Naive thymus-derived CD4-positive, alpha-beta T cell (primary cell): ENCODE measurements around the gene APP. TPM values are rescaled to one million over a fixed set of nuclear protein-coding genes. Genes with fewer than 3 reads are reported as not detected.

Experiments used
- ATAC-seq: fragments of 150-1000 bp; cut with Tn5 transposase; 2 replicates; pipeline ENCODE4 v1.10.0; 2021; ENCODE audit warnings: mild to moderate bottlenecking, moderate library complexity
- CTCF ChIA-PET: fragments of 350-600 bp; sonication (Branson Sonifier 250); formaldehyde crosslinking; loops from one replicate; lab custom pipeline; 2021; ENCODE audit warnings: antibody characterized with exemption; lab: Charles Lee
- POLR2A ChIA-PET: fragments of 350-600 bp; sonication (Branson Sonifier 250); formaldehyde crosslinking; loops from one replicate; lab custom pipeline; 2021; ENCODE audit warnings: antibody characterized with exemption, inconsistent platforms; lab: Charles Lee
- DNase-seq, 9 donors: peaks; one replicate each; pipeline versions ENCODE4 v3.0.0 to v3.0.0-alpha.2; 2020 to 2022; ENCODE audit warnings: mixed read lengths in 1 of 9
- H3K27ac ChIP-seq: one replicate; pipeline ENCODE4 v1.7.0; 2013; ENCODE audit warnings: mild to moderate bottlenecking, low read depth, low read length, moderate library complexity
- H3K27me3 ChIP-seq, 2 donors: one replicate each; pipeline ENCODE4 v1.7.0; 2013; ENCODE audit warnings: low read length in 2 of 2, mild to moderate bottlenecking in 2 of 2, moderate library complexity in 2 of 2; ENCODE audit not compliant: control insufficient read depth in 2 of 2, insufficient read depth in 2 of 2
- H3K36me3 ChIP-seq, 3 experiments: 1 replicate in 2 of 3; 2 replicates in 1 of 3; pipeline ENCODE4 v1.7.0; 2013; ENCODE audit warnings: low read length in 3 of 3, mild to moderate bottlenecking in 3 of 3, moderate library complexity in 1 of 3; ENCODE audit not compliant: insufficient read depth in 3 of 3, control insufficient read depth in 2 of 3
- H3K4me1 ChIP-seq, 2 donors: one replicate each; pipeline ENCODE4 v1.7.0; 2013; ENCODE audit warnings: low read length in 2 of 2, mild to moderate bottlenecking in 2 of 2, moderate library complexity in 1 of 2; ENCODE audit not compliant: control insufficient read depth in 2 of 2, insufficient read depth in 2 of 2
- H3K4me3 ChIP-seq: 2 replicates; pipeline ENCODE4 v1.7.0; 2013; ENCODE audit warnings: mild to moderate bottlenecking, low read length
- H3K9me3 ChIP-seq, 3 experiments: 1 replicate in 2 of 3; 2 replicates in 1 of 3; pipeline ENCODE4 v1.7.0; 2013; ENCODE audit warnings: low read length in 3 of 3; ENCODE audit not compliant: control insufficient read depth in 2 of 3
- H3K27ac Mint-ChIP-seq, 9 donors: one replicate each; pipeline ENCODE4 v1.8.0; 2020 to 2022; ENCODE audit warnings: mixed read lengths in 9 of 9, mild to moderate bottlenecking in 8 of 9, moderate library complexity in 5 of 9, inconsistent platforms in 2 of 9
- H3K27me3 Mint-ChIP-seq, 5 donors: one replicate each; pipeline ENCODE4 v1.8.0; 2021 to 2022; ENCODE audit warnings: mixed read lengths in 5 of 5, mild to moderate bottlenecking in 1 of 5
- H3K36me3 Mint-ChIP-seq, 5 donors: one replicate each; pipeline ENCODE4 v1.8.0; 2020 to 2022; ENCODE audit warnings: mixed read lengths in 5 of 5, mild to moderate bottlenecking in 3 of 5, inconsistent platforms in 1 of 5
- H3K4me1 Mint-ChIP-seq, 7 donors: one replicate each; pipeline ENCODE4 v1.8.0; 2020 to 2022; ENCODE audit warnings: mixed read lengths in 7 of 7, mild to moderate bottlenecking in 3 of 7, inconsistent platforms in 1 of 7
- H3K4me3 Mint-ChIP-seq, 10 donors: one replicate each; pipeline ENCODE4 v1.8.0; 2020 to 2022; ENCODE audit warnings: mild to moderate bottlenecking in 10 of 10, mixed read lengths in 10 of 10, moderate library complexity in 6 of 10, inconsistent platforms in 2 of 10
- H3K9me3 Mint-ChIP-seq, 11 donors: one replicate each; pipeline ENCODE4 v1.8.0; 2020 to 2022; ENCODE audit warnings: mixed read lengths in 11 of 11, mild to moderate bottlenecking in 4 of 11, inconsistent platforms in 1 of 11, moderate library complexity in 1 of 11
- intact Hi-C, 2 donors: fragments of 100-400 bp; cut with micrococcal nuclease; formaldehyde crosslinking; loops; one replicate each; pipeline ENCODE4 v1.15.1; 2023
- polyA plus RNA-seq, 2 donors: library from polyadenylated mRNA; unstranded; fragments of 300-500 nt; fragmentation: Illumina TruSeq; gene quantifications; one replicate each; pipeline ENCODE4 v1.2.3, GENCODE V29; 2021
- total RNA-seq, 6 experiments: library from RNA in 5 of 6; stranded (reverse) in 5 of 6; gene quantifications; 1 replicate in 5 of 6; 2 replicates in 1 of 6; pipeline ENCODE4 v1.2.3 and lab custom pipeline; 2021 to 2026

Gene APP
- total and polyA plus RNA-seq, 7 experiments from 2014 or later = 19.8 to 68.0 (median 54.9) TPM

- intact Hi-C loops = loop anchor here in 1 of 2 donors (2.0 to 5.0 kb wide), 2 partner anchors 36 to 205 kb away; partner anchors contain the start of gene APP
- no peak for ATAC-seq
- no peaks in the 10 kb centered on the region for H3K27me3 Mint-ChIP-seq
- H3K27ac ChIP-seq = no peak overlapping the region
- H3K4me3 ChIP-seq = no peak overlapping the region
- H3K4me1 ChIP-seq = no peaks in the 10 kb centered on the region
- POLR2A ChIA-PET = no interaction called here
- H3K4me1 Mint-ChIP-seq = peaks cover 5 to 22% (median 15%) of the 10 kb centered on the region in 7 donors
- DNase-seq = no peak
- no peak overlapping the region for H3K4me3 Mint-ChIP-seq
- no peaks in the 10 kb centered on the region for H3K36me3 ChIP-seq
- H3K27ac Mint-ChIP-seq = no peak overlapping the region
- peaks cover under 1 to 26% (median 14%) of the 10 kb centered on the region in 5 donors for H3K36me3 Mint-ChIP-seq
- H3K9me3 Mint-ChIP-seq = peaks cover 0 to 3% (median 0%) of the 10 kb centered on the region in 11 donors
- CTCF ChIA-PET = no interaction called here
- no peaks in the 10 kb centered on the region for H3K27me3 ChIP-seq
- no peaks in the 10 kb centered on the region for H3K9me3 ChIP-seq
These were observed 204.4 kb downstream of the APP start for GRCh38 chr21:25965951-25966707.

DNA sequence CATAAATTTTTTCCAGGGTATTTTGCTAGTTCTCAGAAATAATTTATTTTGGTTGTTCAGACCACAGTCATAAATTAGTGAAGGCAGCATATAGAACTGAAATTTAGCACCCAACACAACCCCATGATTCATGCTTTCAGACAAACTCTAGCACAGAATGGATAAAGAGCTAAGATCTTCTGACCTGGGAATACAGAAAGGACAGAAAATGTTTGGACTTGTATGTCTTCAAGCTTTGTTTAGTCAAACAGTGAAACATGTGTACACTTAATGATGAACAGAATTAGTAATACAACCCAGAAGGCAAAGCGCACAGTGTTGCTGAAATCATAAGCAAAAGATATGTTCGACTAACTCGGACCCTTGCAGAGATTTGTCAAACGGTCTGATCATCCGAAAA lies 205.6 kb downstream of the APP start:
- ChIA-PET CTCF (no interaction called here), POLR2A (no interaction called here)
- Histone ChIP-seq H3K4me3 (no peak overlapping the region), H3K9me3 (no peaks in the 10 kb centered on the region), H3K27me3 (no peaks in the 10 kb centered on the region), H3K36me3 (no peaks in the 10 kb centered on the region), H3K4me1 (no peaks in the 10 kb centered on the region), H3K27ac (no peak overlapping the region)
- H3K36me3 Mint-ChIP-seq = peaks cover 0 to 19% (median 7%) of the 10 kb centered on the region in 5 donors
- DNase-seq (no peak), ATAC-seq (no peak)
- H3K4me3 Mint-ChIP-seq = no peak overlapping the region
- H3K4me1 Mint-ChIP-seq = peaks cover 3 to 24% (median 16%) of the 10 kb centered on the region in 7 donors
- intact Hi-C loops = loop anchor here in 1 of 2 donors (5.0 kb wide), 1 partner anchor 37 kb away; no protein-coding TSS in a partner anchor
- H3K27me3 Mint-ChIP-seq = no peaks in the 10 kb centered on the region
- H3K9me3 Mint-ChIP-seq = peaks cover 0 to 3% (median 0%) of the 10 kb centered on the region in 11 donors
- no peak overlapping the region for H3K27ac Mint-ChIP-seq

DNA sequence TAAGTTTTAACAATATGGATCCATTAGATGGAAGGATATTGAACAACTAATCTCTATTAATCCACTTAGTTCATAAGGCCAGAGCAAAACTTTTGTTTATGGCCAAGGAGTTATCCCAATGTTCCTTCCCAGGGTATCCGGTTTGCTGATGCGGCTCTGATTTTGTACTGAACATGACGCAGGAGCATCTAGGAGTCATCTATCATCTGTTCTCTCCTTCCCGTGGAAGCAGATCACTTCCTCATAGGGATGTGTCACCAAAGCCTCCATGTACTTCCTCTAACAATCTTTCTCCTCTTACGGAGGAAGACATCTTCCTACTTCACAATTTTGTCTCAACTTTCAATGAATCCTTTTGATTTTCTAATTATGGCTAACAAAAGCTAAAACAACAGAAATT lies 206.6 kb downstream of the APP start:
- ChIA-PET CTCF (no interaction called here), POLR2A (no interaction called here)
- DNase-seq (no peak), ATAC-seq (peak; percentile 73)
- Histone ChIP-seq H3K27me3 (no peaks in the 10 kb centered on the region), H3K27ac (no peak overlapping the region), H3K4me1 (no peaks in the 10 kb centered on the region), H3K4me3 (no peak overlapping the region), H3K36me3 (no peaks in the 10 kb centered on the region), H3K9me3 (no peaks in the 10 kb centered on the region)
- Mint-ChIP-seq H3K27me3 (no peaks in the 10 kb centered on the region), H3K4me1 (peaks cover 2 to 24% (median 16%) of the 10 kb centered on the region in 7 donors), H3K27ac (no peak overlapping the region), H3K4me3 (no peak overlapping the region), H3K9me3 (peaks cover 0 to 3% (median 0%) of the 10 kb centered on the region in 11 donors), H3K36me3 (peaks cover 0 to 25% (median 13%) of the 10 kb centered on the region in 5 donors)
- intact Hi-C loops = no loop called here

DNA sequence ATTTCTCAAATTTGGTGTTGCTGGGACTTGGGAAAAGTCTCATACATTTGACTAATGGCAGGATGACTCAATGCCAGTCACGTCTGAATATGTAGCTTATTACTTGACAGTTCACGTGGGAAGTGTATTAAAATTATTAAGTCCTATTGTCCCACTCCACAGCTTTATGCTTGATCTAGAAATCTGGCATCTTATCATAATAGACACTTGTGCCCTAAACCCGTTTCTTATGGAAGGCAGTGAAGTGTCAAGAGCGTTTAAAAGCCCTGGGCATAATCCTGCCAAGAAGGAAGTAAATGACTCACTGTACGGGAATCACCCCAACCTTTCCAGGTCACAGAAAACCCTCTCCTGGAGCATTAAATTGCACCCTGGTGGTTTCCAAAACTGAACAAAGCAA lies 207.4 kb downstream of the APP start:
- H3K4me1 ChIP-seq = no peaks in the 10 kb centered on the region
- Mint-ChIP-seq H3K36me3 (peaks cover 0 to 32% (median 16%) of the 10 kb centered on the region in 5 donors), H3K4me3 (no peak overlapping the region), H3K9me3 (peaks cover 0 to 3% (median 0%) of the 10 kb centered on the region in 11 donors), H3K4me1 (peaks cover 2 to 19% (median 13%) of the 10 kb centered on the region in 7 donors), H3K27me3 (no peaks in the 10 kb centered on the region), H3K27ac (no peak overlapping the region)
- H3K36me3 ChIP-seq = no peaks in the 10 kb centered on the region
- H3K27ac ChIP-seq = no peak overlapping the region
- ATAC-seq (no peak), DNase-seq (no peak)
- intact Hi-C loops = no loop called here
- H3K4me3 ChIP-seq = no peak overlapping the region
- no peaks in the 10 kb centered on the region for H3K27me3 ChIP-seq
- ChIA-PET POLR2A (no interaction called here), CTCF (no interaction called here)
- H3K9me3 ChIP-seq = no peaks in the 10 kb centered on the region

- Mint-ChIP-seq H3K9me3 (no peaks in the 10 kb centered on the region), H3K4me1 (peaks cover 0 to 5% (median 0%) of the 10 kb centered on the region in 7 donors), H3K36me3 (peaks cover 0 to 29% (median 16%) of the 10 kb centered on the region in 5 donors), H3K27ac (peak overlapping the region in 2 of 9 donors; percentile 7 to 55), H3K4me3 (no peak overlapping the region), H3K27me3 (no peaks in the 10 kb centered on the region)
- Histone ChIP-seq H3K4me1 (no peaks in the 10 kb centered on the region), H3K27me3 (no peaks in the 10 kb centered on the region), H3K9me3 (no peaks in the 10 kb centered on the region), H3K4me3 (no peak overlapping the region), H3K36me3 (no peaks in the 10 kb centered on the region), H3K27ac (no peak overlapping the region)
- ATAC-seq (no peak), DNase-seq (no peak)
- intact Hi-C loops = no loop called here
- CTCF ChIA-PET = interaction anchor here (1.2 kb wide), 1 partner anchor 208 kb away, joined by 3 read pairs; no protein-coding TSS in a partner anchor
- POLR2A ChIA-PET = no interaction called here
These were observed 209.5 kb downstream of the APP start for GRCh38 chr21:25961042-25961441.

GRCh38 chr21:25960402-25960801 lies 210.2 kb downstream of the APP start:
- POLR2A ChIA-PET = no interaction called here
- Mint-ChIP-seq H3K4me3 (no peak overlapping the region), H3K27ac (no peak overlapping the region), H3K36me3 (peaks cover 0 to 31% (median 16%) of the 10 kb centered on the region in 5 donors), H3K27me3 (no peaks in the 10 kb centered on the region), H3K9me3 (no peaks in the 10 kb centered on the region), H3K4me1 (peaks cover 0 to 5% (median 0%) of the 10 kb centered on the region in 7 donors)
- no peak overlapping the region for H3K4me3 ChIP-seq
- H3K36me3 ChIP-seq = no peaks in the 10 kb centered on the region
- DNase-seq (no peak), ATAC-seq (no peak)
- H3K27ac ChIP-seq = no peak overlapping the region
- CTCF ChIA-PET = interaction anchor here (1.2 kb wide), 1 partner anchor 208 kb away, joined by 3 read pairs; no protein-coding TSS in a partner anchor
- H3K9me3 ChIP-seq = no peaks in the 10 kb centered on the region
- no peaks in the 10 kb centered on the region for H3K4me1 ChIP-seq
- no peaks in the 10 kb centered on the region for H3K27me3 ChIP-seq
- intact Hi-C loops = no loop called here
